RWPE1 (cell line): Measurements from ENCODE around the gene IRF2.

Experiments used
- CTCF ChIA-PET: fragments of 350-600 bp; sonication (Branson Sonifier 250); formaldehyde crosslinking; extraction: SDS; loops from one replicate; lab custom pipeline; 2021; lab: Yijun Ruan, JAX
- POLR2A ChIA-PET: fragments of 400-600 bp; formaldehyde crosslinking; extraction: SDS; loops from one replicate; lab custom pipeline; 2020; ENCODE audit warnings: antibody characterized with exemption; ENCODE audit not compliant: low non-redundant PET; lab: Yijun Ruan, JAX
- DNase-seq: peaks from one replicate; pipeline ENCODE4 v3.0.0; 2012; ENCODE audit warnings: low spot score
- H3K27ac ChIP-seq: fragments of 450-650 bp; 2 replicates; pipeline ENCODE4 v1.5.1; 2017
- TF ChIP-seq, protein P1 (sequence below): fragments of 450-650 bp; conservative IDR thresholded peaks from 2 replicates; pipeline ENCODE4 v1.5.1; 2017; ENCODE audit warnings: low read depth, mild to moderate bottlenecking

Gene IRF2

DNA sequence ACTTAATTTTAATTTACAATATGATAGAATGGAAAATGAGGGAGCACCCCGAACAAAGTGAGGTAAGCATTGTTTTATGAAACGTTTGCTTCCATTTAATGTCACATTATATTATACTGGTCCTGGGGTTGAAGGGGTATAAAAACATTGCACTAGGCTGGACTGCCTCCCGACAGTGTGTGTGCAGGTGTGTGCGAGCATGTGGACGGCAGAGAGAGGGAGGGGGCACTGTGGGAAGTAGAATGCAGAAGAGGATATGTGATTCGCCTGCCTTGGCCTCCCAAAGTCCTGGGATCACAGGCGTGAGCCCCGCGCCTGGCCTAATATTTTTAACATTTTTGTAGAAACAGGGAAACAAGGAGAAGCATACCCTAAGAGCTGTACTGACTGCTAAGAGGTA lies 36.0 kb downstream of the IRF2 start:
- no peak for DNase-seq
- ChIA-PET CTCF (no interaction called here), POLR2A (no interaction called here)
- TF ChIP-seq, protein P1, sequence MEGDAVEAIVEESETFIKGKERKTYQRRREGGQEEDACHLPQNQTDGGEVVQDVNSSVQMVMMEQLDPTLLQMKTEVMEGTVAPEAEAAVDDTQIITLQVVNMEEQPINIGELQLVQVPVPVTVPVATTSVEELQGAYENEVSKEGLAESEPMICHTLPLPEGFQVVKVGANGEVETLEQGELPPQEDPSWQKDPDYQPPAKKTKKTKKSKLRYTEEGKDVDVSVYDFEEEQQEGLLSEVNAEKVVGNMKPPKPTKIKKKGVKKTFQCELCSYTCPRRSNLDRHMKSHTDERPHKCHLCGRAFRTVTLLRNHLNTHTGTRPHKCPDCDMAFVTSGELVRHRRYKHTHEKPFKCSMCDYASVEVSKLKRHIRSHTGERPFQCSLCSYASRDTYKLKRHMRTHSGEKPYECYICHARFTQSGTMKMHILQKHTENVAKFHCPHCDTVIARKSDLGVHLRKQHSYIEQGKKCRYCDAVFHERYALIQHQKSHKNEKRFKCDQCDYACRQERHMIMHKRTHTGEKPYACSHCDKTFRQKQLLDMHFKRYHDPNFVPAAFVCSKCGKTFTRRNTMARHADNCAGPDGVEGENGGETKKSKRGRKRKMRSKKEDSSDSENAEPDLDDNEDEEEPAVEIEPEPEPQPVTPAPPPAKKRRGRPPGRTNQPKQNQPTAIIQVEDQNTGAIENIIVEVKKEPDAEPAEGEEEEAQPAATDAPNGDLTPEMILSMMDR: no peak
- H3K27ac ChIP-seq: no peak overlapping the region

DNA sequence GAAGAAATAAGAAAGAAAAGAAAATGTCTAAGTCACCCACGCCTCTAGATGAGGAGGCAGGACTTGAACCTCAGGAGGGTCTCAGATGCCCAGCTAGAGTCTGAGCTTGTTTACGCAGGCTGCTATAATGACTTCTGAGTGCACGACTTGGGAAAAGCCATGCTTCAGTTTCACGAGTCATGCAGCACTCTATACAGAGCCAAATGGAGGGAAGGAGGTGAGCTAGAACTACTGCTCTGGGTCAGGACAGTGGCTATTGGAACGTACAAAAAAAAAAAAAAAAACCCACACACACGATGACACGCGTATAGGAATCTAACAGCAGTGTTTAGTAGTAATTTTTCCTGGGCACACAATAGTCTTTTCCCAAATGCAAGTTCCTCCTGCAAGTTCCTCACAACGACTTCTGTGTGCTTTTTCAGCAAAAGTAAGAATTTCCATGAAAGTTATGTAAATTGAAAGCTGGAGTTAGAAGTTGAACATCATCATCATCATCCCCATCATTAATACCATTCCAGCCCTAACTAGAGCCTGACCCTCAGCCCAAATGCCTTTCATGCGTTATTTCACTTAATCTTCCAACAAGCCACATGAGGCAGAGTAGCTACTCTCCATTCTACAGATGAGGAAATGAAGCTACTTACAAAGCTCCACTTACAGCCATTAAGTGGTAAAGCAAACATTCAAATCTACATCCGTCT lies 36.6 kb downstream of the IRF2 start:
- H3K27ac ChIP-seq: no peak overlapping the region
- POLR2A ChIA-PET: no interaction called here
- CTCF ChIA-PET: no interaction called here
- TF ChIP-seq, protein P1: no peak
- DNase-seq: no peak

GRCh38 chr4:184434501-184435066 lies 39.8 kb downstream of the IRF2 start:
- TF ChIP-seq, protein P1: no peak
- CTCF ChIA-PET: no interaction called here
- DNase-seq: no peak
- H3K27ac ChIP-seq: no peak overlapping the region
- POLR2A ChIA-PET: no interaction called here

DNA sequence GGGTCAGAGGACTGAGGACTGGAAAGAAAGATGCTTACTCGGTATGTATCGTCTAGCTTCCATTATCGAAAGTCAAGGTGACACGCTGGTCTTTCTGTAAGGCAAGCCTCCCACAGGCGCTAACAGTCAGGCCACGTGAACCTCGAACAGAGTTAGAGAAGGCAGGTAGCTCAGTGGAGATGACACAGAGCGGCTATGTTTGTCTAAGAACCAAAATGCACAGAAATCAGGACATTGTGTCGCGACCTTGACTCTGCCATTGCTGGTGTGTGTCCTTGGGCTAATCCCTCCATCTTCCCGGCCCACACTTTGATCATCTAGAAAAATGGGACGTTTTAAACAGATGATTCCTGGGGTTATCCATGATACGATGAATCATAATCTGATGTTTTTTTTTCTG lies 40.3 kb downstream of the IRF2 start:
- no peak for DNase-seq
- CTCF ChIA-PET: no interaction called here
- POLR2A ChIA-PET: no interaction called here
- TF ChIP-seq, protein P1: no peak
- no peak overlapping the region for H3K27ac ChIP-seq

GRCh38 chr4:184433258-184433892 lies 41.0 kb downstream of the IRF2 start:
- POLR2A ChIA-PET: no interaction called here
- CTCF ChIA-PET: no interaction called here
- TF ChIP-seq, protein P1: no peak

DNA sequence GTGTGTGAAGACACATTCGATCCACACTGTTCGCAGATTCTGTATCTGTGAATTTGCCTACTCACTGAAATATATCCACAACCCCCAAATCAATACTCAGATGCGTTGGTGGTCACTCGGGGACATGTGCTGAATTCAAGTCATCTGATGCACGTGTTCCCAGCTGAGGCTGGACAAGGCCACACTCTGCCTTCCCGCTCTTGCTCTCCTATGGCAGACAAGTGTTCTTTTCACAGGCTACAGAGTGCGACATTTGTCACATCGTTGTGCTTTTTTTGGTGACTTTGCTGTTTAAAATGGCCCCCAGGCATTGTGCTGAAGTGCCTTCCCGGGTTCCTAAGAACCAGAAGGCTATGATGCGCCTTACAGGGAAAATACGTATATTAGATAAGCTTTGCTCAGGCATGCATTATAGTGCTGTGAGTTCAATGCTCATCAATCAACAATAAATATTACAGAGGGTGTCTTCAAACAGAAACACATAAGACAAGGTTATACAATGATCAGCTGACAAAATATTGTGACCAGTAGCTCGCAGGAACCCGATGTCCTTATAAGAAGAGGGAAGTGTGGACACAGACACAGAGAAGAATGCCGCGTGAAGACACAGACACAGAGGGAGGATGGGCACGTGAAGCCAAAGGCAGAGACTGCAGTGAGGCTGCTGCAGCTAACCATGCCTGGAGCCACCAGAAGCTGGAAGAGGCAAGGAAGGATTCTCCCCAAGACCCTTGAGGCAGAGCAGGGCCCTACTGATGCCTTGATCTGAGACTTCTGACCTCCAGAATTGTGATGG lies 42.0 kb downstream of the IRF2 start:
- DNase-seq: no peak
- CTCF ChIA-PET: no interaction called here
- TF ChIP-seq, protein P1: no peak
- POLR2A ChIA-PET: no interaction called here
- no peak overlapping the region for H3K27ac ChIP-seq

More at GRCh38 chr4:184433258-184433892, 41.0 kb downstream of the IRF2 start:
- DNase-seq: no peak
- H3K27ac ChIP-seq: no peak overlapping the region
